GM21360 (cell line): Measurements from ENCODE around the gene KLHDC9.

Experiments used
- ATAC-seq: cut with Tn5 transposase; IDR thresholded peaks from one replicate; pipeline ENCODE4 v1.9.1; 2021; ENCODE audit warnings: mild to moderate bottlenecking, moderate library complexity; ENCODE audit not compliant: unreplicated experiment

Gene KLHDC9

GRCh38 chr1:161074676-161075368 lies 23.3 kb upstream of the KLHDC9 start:
- no peak for ATAC-seq

GRCh38 chr1:161076410-161076809 lies 21.8 kb upstream of the KLHDC9 start:
- ATAC-seq, result no peak

- no peak for ATAC-seq
Observed at GRCh38 chr1:161077426-161077825, 20.7 kb upstream of the KLHDC9 start.

GRCh38 chr1:161079436-161080110 lies 18.6 kb upstream of the KLHDC9 start:
- ATAC-seq, result no peak

- ATAC-seq, result no peak
Observed at GRCh38 chr1:161080441-161081405, 17.4 kb upstream of the KLHDC9 start.

GRCh38 chr1:161081519-161081918 lies 16.6 kb upstream of the KLHDC9 start:
- ATAC-seq, result no peak

- no peak for ATAC-seq
Observed at GRCh38 chr1:161082483-161082882, 15.7 kb upstream of the KLHDC9 start.

GRCh38 chr1:161082996-161083747 lies 15.0 kb upstream of the KLHDC9 start:
- ATAC-seq, result no peak

GRCh38 chr1:161083748-161084596 lies 14.2 kb upstream of the KLHDC9 start:
- ATAC-seq, result no peak

- ATAC-seq, result no peak
Observed at GRCh38 chr1:161084597-161084988, 13.6 kb upstream of the KLHDC9 start.

- ATAC-seq, result no peak
Observed at GRCh38 chr1:161085165-161085564, 13.0 kb upstream of the KLHDC9 start.

GRCh38 chr1:161086457-161086856 lies 11.7 kb upstream of the KLHDC9 start:
- no peak for ATAC-seq

GRCh38 chr1:161088587-161089110 lies 9.5 kb upstream of the KLHDC9 start:
- no peak for ATAC-seq

- ATAC-seq, result no peak
Observed at GRCh38 chr1:161089251-161089924, 8.8 kb upstream of the KLHDC9 start, which contains the start of gene NECTIN4. NECTIN4 (minus strand) TSS chr1:161089558; CDS start chr1:161089296, 262 bp downstream.

GRCh38 chr1:161089938-161090337 lies 8.2 kb upstream of the KLHDC9 start:
- no peak for ATAC-seq

GRCh38 chr1:161090617-161091016 lies 7.5 kb upstream of the KLHDC9 start:
- no peak for ATAC-seq

- ATAC-seq, result no peak
Observed at GRCh38 chr1:161091093-161091492, 7.1 kb upstream of the KLHDC9 start.

GRCh38 chr1:161091796-161092507 lies 6.2 kb upstream of the KLHDC9 start:
- no peak for ATAC-seq
